Stimulated activated CD8-positive, alpha-beta memory T cell treated with anti-CD3 and anti-CD28 coated beads, Interleukin-12 subunit alpha, Interleukin-12 subunit beta, amount 100 ng/mL, for 1 hour (primary cell): ENCODE results near the gene ZMPSTE24.
"Not testable (repeated sequence)": the region's sequence is repeated elsewhere in the genome, so short reads cannot be mapped to it uniquely, and the experiment has no call there.

ENCODE experiments used
- DNase-seq: peaks from one replicate; pipeline ENCODE4 v3.0.0-alpha.2; 2020; ENCODE audit warnings: low read depth

The ZMPSTE24 gene

GRCh38 chr1:40257688-40258444, at the start of gene ZMPSTE24:
Gene ZMPSTE24, plus strand, starts transcription at chr1:40258236. Its CDS starts 36 bp downstream, at chr1:40258272.
- DNase-seq, result peak; percentile 92

GRCh38 chr1:40210511-40211204, 47.4 kb upstream of the ZMPSTE24 start:
- no peak for DNase-seq

GRCh38 chr1:40218333-40218732, 39.7 kb upstream of the ZMPSTE24 start:
- DNase-seq, result no peak

GRCh38 chr1:40221471-40221905, 36.5 kb upstream of the ZMPSTE24 start:
- not testable (repeated sequence) for DNase-seq

GRCh38 chr1:40221977-40222772, 35.9 kb upstream of the ZMPSTE24 start:
- DNase-seq, result no peak

- DNase-seq, result no peak
Measured at GRCh38 chr1:40224040-40224439, 34.0 kb upstream of the ZMPSTE24 start.

- DNase-seq, result no peak
Measured at GRCh38 chr1:40226192-40226591, 31.8 kb upstream of the ZMPSTE24 start.

- peak; percentile 13 for DNase-seq
Measured at GRCh38 chr1:40232444-40232843, 25.6 kb upstream of the ZMPSTE24 start.

- no peak for DNase-seq
Measured at GRCh38 chr1:40239626-40240025, 18.4 kb upstream of the ZMPSTE24 start.

GRCh38 chr1:40240390-40240789, 17.6 kb upstream of the ZMPSTE24 start:
- no peak for DNase-seq

GRCh38 chr1:40241362-40241761, 16.7 kb upstream of the ZMPSTE24 start:
- DNase-seq, result no peak

- DNase-seq, result no peak
Measured at GRCh38 chr1:40243351-40243750, 14.7 kb upstream of the ZMPSTE24 start.

GRCh38 chr1:40244138-40244744, 13.8 kb upstream of the ZMPSTE24 start:
- DNase-seq, result no peak

- DNase-seq, result no peak
Measured at GRCh38 chr1:40245686-40246085, 12.3 kb upstream of the ZMPSTE24 start.

- DNase-seq, result no peak
Measured at GRCh38 chr1:40247655-40248054, 10.4 kb upstream of the ZMPSTE24 start, which contains the start of gene TMCO2. Gene TMCO2, plus strand, starts transcription at chr1:40247937. Its CDS starts 57 bp downstream, at chr1:40247994.

GRCh38 chr1:40248412-40248811, 9.6 kb upstream of the ZMPSTE24 start:
- DNase-seq, result no peak

- DNase-seq, result no peak
Measured at GRCh38 chr1:40251456-40251855, 6.6 kb upstream of the ZMPSTE24 start.

- DNase-seq, result no peak
Measured at GRCh38 chr1:40252601-40253000, 5.4 kb upstream of the ZMPSTE24 start.

- DNase-seq, result no peak
Measured at GRCh38 chr1:40255231-40255630, 2.8 kb upstream of the ZMPSTE24 start.

- no peak for DNase-seq
Measured at GRCh38 chr1:40256401-40257084, 1.5 kb upstream of the ZMPSTE24 start.

GRCh38 chr1:40257313-40257687, 736 bp upstream of the ZMPSTE24 start:
- no peak for DNase-seq

GRCh38 chr1:40258445-40258769, 371 bp downstream of the ZMPSTE24 start:
- DNase-seq, result no peak
